GM12878 (cell line): ENCODE measurements around the gene POLN. TPM values are rescaled to one million over a fixed set of nuclear protein-coding genes. Genes with fewer than 3 reads are reported as not detected.

Source experiments
- ATAC-seq: fragments of 200-7000 bp; cut with Tn5 transposase; 3 replicates; pipeline ENCODE4 v1.9.1; 2020; ENCODE audit warnings: mild to moderate bottlenecking, moderate library complexity
- BruUV-seq: library from RNA; stranded (reverse); fragments of 400-500 nt; replicated peaks from 2 replicates; lab custom pipeline; 2021; lab: Mats Ljungman, UMichigan
- CTCF ChIA-PET: fragments of 300-600 bp; sonication (Branson Sonifier 250); formaldehyde crosslinking; extraction: SDS; loops from one replicate; lab custom pipeline; 2021; ENCODE audit warnings: inconsistent platforms; lab: Yijun Ruan, JAX
- POLR2A ChIA-PET: fragments of 350-600 bp; formaldehyde crosslinking; extraction: SDS; loops from one replicate; lab custom pipeline; 2021; ENCODE audit warnings: inconsistent platforms; lab: Charles Lee
- RAD21 ChIA-PET: fragments of 300-600 bp; sonication (Branson Sonifier 250); formaldehyde crosslinking; loops from one replicate; lab custom pipeline; 2023; ENCODE audit warnings: antibody characterized with exemption; ENCODE audit not compliant: unreplicated experiment; lab: Charles Lee
- SMC1A ChIA-PET: fragments of 300-600 bp; sonication (Branson Sonifier 250); formaldehyde crosslinking; loops from one replicate; lab custom pipeline; 2023; ENCODE audit not compliant: unreplicated experiment, uncharacterized antibody; lab: Charles Lee
- DNase-seq: peaks from one replicate; pipeline ENCODE4 v3.0.0-alpha.2; 2011; ENCODE audit warnings: low read depth, low spot score
- FAIRE-seq: peaks from 3 replicates; lab custom pipeline; 2011; peaks lifted over from hg19 to GRCh38; lab: Jason Lieb, UNC
- H2AFZ ChIP-seq: 2 replicates; pipeline ENCODE4 v1.6.0; 2011; ENCODE audit warnings: low read depth, low read length, control low read depth; ENCODE audit not compliant: control insufficient read depth
- H3K27ac ChIP-seq: 2 replicates; pipeline ENCODE4 v1.5.1; 2011; ENCODE audit warnings: control low read depth; ENCODE audit not compliant: control insufficient read depth, insufficient read depth
- H3K27me3 ChIP-seq, 2 experiments: replicated peaks in 1 of 2; 2 replicates each; pipeline versions ENCODE4 v1.6.0 to v1.6.1; 2011; ENCODE audit warnings: low read length in 1 of 2; ENCODE audit not compliant: control insufficient read depth in 2 of 2, insufficient read depth in 2 of 2
- H3K36me3 ChIP-seq, 2 experiments: 2 replicates each; pipeline ENCODE4 v1.5.1; 2011; ENCODE audit warnings: low read length in 1 of 2; ENCODE audit not compliant: control insufficient read depth in 2 of 2, insufficient read depth in 2 of 2
- H3K4me1 ChIP-seq: 2 replicates; pipeline ENCODE4 v1.6.1; 2011; ENCODE audit warnings: mild to moderate bottlenecking, low read length, moderate library complexity, mixed read lengths; ENCODE audit not compliant: control insufficient read depth, insufficient read depth
- H3K4me2 ChIP-seq: 2 replicates; pipeline ENCODE4 v1.6.0; 2011; ENCODE audit warnings: control low read depth; ENCODE audit not compliant: control insufficient read depth, insufficient read depth
- H3K4me3 ChIP-seq: fragments of 200-600 bp; sonication (generic); 2 replicates; pipeline ENCODE4 v1.5.1; 2016
- H3K79me2 ChIP-seq: 2 replicates; pipeline ENCODE4 v1.6.0; 2011; ENCODE audit warnings: low read length; ENCODE audit not compliant: control insufficient read depth, insufficient read depth
- H3K9ac ChIP-seq: 2 replicates; pipeline ENCODE4 v1.8.0; 2011; ENCODE audit warnings: low read length, control low read depth, mixed read lengths; ENCODE audit not compliant: control insufficient read depth, insufficient read depth
- H3K9me3 ChIP-seq: replicated peaks from 3 replicates; pipeline ENCODE4 v1.5.1; 2011; ENCODE audit warnings: mild to moderate bottlenecking, low read length; ENCODE audit not compliant: control insufficient read depth, insufficient read depth
- H4K20me1 ChIP-seq: 2 replicates; pipeline ENCODE4 v1.6.0; 2011; ENCODE audit not compliant: control insufficient read depth, insufficient read depth
- CBX3 ChIP-seq: fragments of 200-600 bp; sonication (generic); IDR thresholded peaks from 2 replicates; pipeline ENCODE4 v1.6.1; 2016; ENCODE audit warnings: low read depth, borderline replicate concordance
- CEBPZ ChIP-seq: fragments of 150-350 bp; IDR thresholded peaks from 2 replicates; pipeline ENCODE4 v1.6.1; 2016; ENCODE audit warnings: low read depth, low read length
- ETV6 ChIP-seq, 2 experiments: fragments of 450-650 bp in 1 of 2; IDR thresholded peaks in 1 of 2; conservative IDR thresholded peaks in 1 of 2; 2 replicates each; pipeline ENCODE4 v1.6.1; 2014; ENCODE audit warnings: antibody characterized with exemption in 1 of 2, borderline replicate concordance in 1 of 2, low read depth in 1 of 2, mild to moderate bottlenecking in 1 of 2, moderate library complexity in 1 of 2
- HSF1 ChIP-seq: fragments of 150-350 bp; IDR thresholded peaks from 2 replicates; pipeline ENCODE4 v1.6.1; 2014; ENCODE audit warnings: mild to moderate bottlenecking, low read depth, low read length
- KAT2A ChIP-seq: conservative IDR thresholded peaks from 2 replicates; pipeline ENCODE4 v1.6.1; 2011; ENCODE audit warnings: low read depth, low read length; ENCODE audit not compliant: control insufficient read depth
- MXI1 ChIP-seq: fragments of 150-350 bp; IDR thresholded peaks from 2 replicates; pipeline ENCODE4 v1.6.1; 2011; ENCODE audit warnings: low read depth, mild to moderate bottlenecking, inconsistent platforms, low read length, improper control_type of control experiment
- NBN ChIP-seq: fragments of 450-650 bp; IDR thresholded peaks from 2 replicates; pipeline ENCODE4 v1.6.1; 2016
- NRF1 ChIP-seq: conservative IDR thresholded peaks from 2 replicates; pipeline ENCODE4 v1.6.1; 2011; ENCODE audit warnings: mild to moderate bottlenecking, low read depth, low read length, improper control_type of control experiment
- SP1 ChIP-seq: IDR thresholded peaks from one replicate; pipeline ENCODE4 v1.6.1; 2011; ENCODE audit warnings: low read depth, low read length
- USF2 ChIP-seq: IDR thresholded peaks from 2 replicates; pipeline ENCODE4 v1.6.1; 2011; ENCODE audit warnings: low read depth, low read length, improper control_type of control experiment, borderline replicate concordance
- WGBS: methylation state at CpG from one replicate; pipeline ENCODE4 v1.1.6; 2016; ENCODE audit warnings: low lambda C conversion rate; ENCODE audit not compliant: insufficient replicate concordance, insufficient coverage; ENCODE audit errors: missing lambda C conversion rate; 5-methylcytosine and 5-hydroxymethylcytosine counted together
- in situ Hi-C: fragments of 300-500 bp; cut with MboI; formaldehyde crosslinking; loops from 9 replicates; pipeline ENCODE4 v1.14.3; 2018; ENCODE audit warnings: mixed read lengths
- intact Hi-C: fragments of 100-400 bp; cut with micrococcal nuclease; formaldehyde crosslinking; loops from one replicate; pipeline ENCODE4 v1.14.2; 2022; ENCODE audit not compliant: unreplicated experiment
- polyA plus RNA-seq, 11 experiments: library from polyadenylated mRNA; depleted of rRNA in 4 of 11; unstranded in 6 of 11; stranded (reverse) in 5 of 11; fragments of >200 nt; fragmentation: Nextera tagmentation in 4 of 11; fragmentation: Illumina TruSeq in 1 of 11; extraction: Ambion mirVana in 4 of 11; extraction: Trizol in 1 of 11; gene quantifications; 1 replicate in 1 of 11; 2 replicates in 10 of 11; pipeline versions ENCODE4 v1.2.1 to v1.2.3, GENCODE V29; 2011 to 2016; ENCODE audit warnings: inconsistent platforms in 2 of 11, missing spikeins in 2 of 11, low read depth in 1 of 11
- total RNA-seq, 4 experiments: library from RNA; depleted of rRNA in 3 of 4; stranded (reverse); fragments of >200 nt in 3 of 4; fragmentation: Illumina TruSeq in 1 of 4; extraction: Trizol in 1 of 4; gene quantifications; 2 replicates each; pipeline versions ENCODE4 v1.2.1 to v1.2.3, GENCODE V29; 2013 to 2021

The POLN gene
- total and polyA plus RNA-seq, 10 of the 15 experiments (the other 5 are each of a cell fraction or from before 2014, with no cell fraction given), result 0.09 to 2.0 (median 0.95) TPM; not detected in 1

- Histone ChIP-seq H4K20me1 (no peaks in the 10 kb centered on the region), H3K27ac (no peak overlapping the region), H3K9ac (no peak overlapping the region), H3K79me2 (no peaks in the 10 kb centered on the region), H3K36me3 (no peaks in the 10 kb centered on the region), H3K27me3 (peaks cover 3 to 4% of the 10 kb centered on the region in 2 experiments; a peak in 3 of 4 replicates), H3K4me1 (peaks cover 8% of the 10 kb centered on the region; the same call in 1 of the 2 replicates), H3K4me3 (peak overlapping the region; percentile 87; the same call in 1 of the 2 replicates), H3K9me3 (no peaks in the 10 kb centered on the region)
- intact Hi-C loops, result no loop called here
- 10% methylated on average over 62 of the region's 91 CpGs for WGBS
- ATAC-seq, result no peak
- RAD21 ChIA-PET, result interaction anchor here (0.6 to 1.1 kb wide), 2 partner anchors 98 to 164 kb away, joined by 3 read pairs; no protein-coding TSS in a partner anchor
- in situ Hi-C loops, result no loop called here
- SMC1A ChIA-PET, result interaction anchor here (0.6 kb wide), 1 partner anchor 157 kb away, joined by 3 read pairs; no protein-coding TSS in a partner anchor
- no peak for FAIRE-seq
- no TSS peak for BruUV-seq
- no peak for DNase-seq
- CTCF ChIA-PET, result no interaction called here
- POLR2A ChIA-PET, result no interaction called here
- TF ChIP-seq SP1 (no peak), KAT2A (no peak), HSF1 (no peak), USF2 (no peak), NBN (no peak), MXI1 (no peak), CEBPZ (no peak), CBX3 (no peak), ETV6 (conservative IDR thresholded peaks at IDR 0.05 in 1 of 2, IDR thresholded peaks at IDR 0.05 in 1 of 2; ENCODE audit: borderline replicate concordance in 1 of 2, low read depth in 1 of 2) (no peak), NRF1 (no peak)
- TF ChIP-seq, all 136 proteins: peak for 0
- peak overlapping the region; percentile 94 for H3K4me2 ChIP-seq
- H2AFZ ChIP-seq, result no peak overlapping the region
Observed at GRCh38 chr4:2040391-2041238, 201.3 kb downstream of the POLN start.
